H1 (cell line): Measurements from ENCODE around the gene PTPN12. TPM values are rescaled to one million over a fixed set of nuclear protein-coding genes. Genes with fewer than 3 reads are reported as not detected.

ENCODE experiments used
- CTCF ChIA-PET: fragments of 300-600 bp; sonication (Branson Sonifier 250); formaldehyde crosslinking; loops from one replicate; lab custom pipeline; 2021; ENCODE audit not compliant: partially characterized antibody; lab: Charles Lee
- POLR2A ChIA-PET: fragments of 300-600 bp; sonication (Branson Sonifier 250); formaldehyde crosslinking; loops from one replicate; lab custom pipeline; 2021; ENCODE audit warnings: inconsistent platforms; ENCODE audit not compliant: partially characterized antibody; lab: Charles Lee
- DNase-seq, 2 experiments: peaks; one replicate each; pipeline versions ENCODE4 v3.0.0 to v3.0.0-alpha.2; 2010 to 2022; ENCODE audit warnings: low spot score in 2 of 2, low read depth in 1 of 2, mixed read lengths in 1 of 2
- FAIRE-seq: peaks from 2 replicates; lab custom pipeline; 2011; peaks lifted over from hg19 to GRCh38; lab: Jason Lieb, UNC
- H2AFZ ChIP-seq: 2 replicates; pipeline ENCODE4 v1.8.1; 2012; ENCODE audit warnings: low read length, inconsistent platforms
- H2AK5ac ChIP-seq: 2 replicates; pipeline ENCODE4 v1.6.1; 2013; ENCODE audit warnings: low read depth, low read length
- H2BK120ac ChIP-seq: replicated peaks from 2 replicates; pipeline ENCODE3; 2013; ENCODE audit warnings: low read depth, low read length, inconsistent platforms
- H2BK12ac ChIP-seq: 2 replicates; pipeline ENCODE4 v1.6.1; 2013; ENCODE audit warnings: low read depth, low read length
- H2BK15ac ChIP-seq: 2 replicates; pipeline ENCODE4 v1.6.1; 2013; ENCODE audit warnings: low read length
- H2BK20ac ChIP-seq: 2 replicates; pipeline ENCODE4 v1.6.1; 2013; ENCODE audit warnings: low read length
- H2BK5ac ChIP-seq: 2 replicates; pipeline ENCODE4 v1.6.1; 2013; ENCODE audit warnings: low read depth, low read length
- H3K14ac ChIP-seq: 2 replicates; pipeline ENCODE4 v1.6.1; 2013; ENCODE audit warnings: inconsistent platforms; ENCODE audit not compliant: insufficient read length
- H3K18ac ChIP-seq: 2 replicates; pipeline ENCODE4 v1.6.1; 2013; ENCODE audit warnings: low read length; ENCODE audit errors: extremely low read depth
- H3K23ac ChIP-seq: 2 replicates; pipeline ENCODE4 v1.6.1; 2013; ENCODE audit warnings: inconsistent platforms; ENCODE audit not compliant: insufficient read length
- H3K23me2 ChIP-seq: 2 replicates; pipeline ENCODE4 v1.6.1; 2013; ENCODE audit warnings: low read depth, low read length
- H3K27ac ChIP-seq: 2 replicates; pipeline ENCODE4 v1.6.1; 2011; ENCODE audit warnings: low read depth, low read length, inconsistent platforms
- H3K27me3 ChIP-seq, 4 experiments: replicated peaks in 1 of 4; 1 replicate in 1 of 4; 2 replicates in 3 of 4; pipeline versions ENCODE4 v1.6.1 to v1.8.1; 2011 to 2013; ENCODE audit warnings: low read length in 3 of 4, mild to moderate bottlenecking in 3 of 4, inconsistent platforms in 2 of 4, mixed read lengths in 2 of 4, moderate library complexity in 1 of 4; ENCODE audit not compliant: control insufficient read depth in 3 of 4, insufficient read depth in 3 of 4; ENCODE audit errors: extremely low read depth in 1 of 4
- H3K36me3 ChIP-seq, 4 experiments: 2 replicates each; pipeline versions ENCODE4 v1.6.1 to v1.8.1; 2011 to 2013; ENCODE audit warnings: mild to moderate bottlenecking in 4 of 4, low read length in 3 of 4, moderate library complexity in 2 of 4, control low read depth in 1 of 4, inconsistent platforms in 1 of 4; ENCODE audit not compliant: insufficient read depth in 4 of 4, control insufficient read depth in 2 of 4
- H3K4ac ChIP-seq: replicated peaks from 2 replicates; pipeline ENCODE3; 2013; ENCODE audit warnings: low read length, low read depth, mixed read lengths, inconsistent platforms; ENCODE audit not compliant: insufficient read length
- H3K4me1 ChIP-seq, 4 experiments: replicated peaks in 1 of 4; 1 replicate in 1 of 4; 2 replicates in 3 of 4; pipeline versions ENCODE4 v1.6.1 to v1.8.1; 2011 to 2013; ENCODE audit warnings: low read length in 3 of 4, inconsistent platforms in 2 of 4, mixed read lengths in 1 of 4; ENCODE audit not compliant: insufficient read depth in 4 of 4, control insufficient read depth in 3 of 4
- H3K4me2 ChIP-seq, 2 experiments: 2 replicates each; pipeline versions ENCODE4 v1.6.1 to v1.8.1; 2011 to 2013; ENCODE audit warnings: low read depth in 2 of 2, low read length in 2 of 2, control low read depth in 1 of 2, inconsistent platforms in 1 of 2, mild to moderate bottlenecking in 1 of 2; ENCODE audit not compliant: insufficient read depth in 1 of 2
- H3K4me3 ChIP-seq, 4 experiments: fragments of 200-600, 300-600 bp in 1 of 4; sonication (generic), shearing (Covaris generic), sonication (Bioruptor Twin) in 1 of 4; 2 replicates each; pipeline versions ENCODE4 v1.5.1 to v1.8.1; 2011 to 2016; ENCODE audit warnings: low read length in 4 of 4, low read depth in 3 of 4, control low read depth in 2 of 4, inconsistent platforms in 2 of 4, mild to moderate bottlenecking in 2 of 4, mixed read lengths in 1 of 4, moderate library complexity in 1 of 4; ENCODE audit not compliant: insufficient read depth in 2 of 4; ENCODE audit errors: extremely low read depth in 1 of 4
- H3K56ac ChIP-seq: replicated peaks from 2 replicates; pipeline ENCODE3; 2013; ENCODE audit warnings: low read depth, mild to moderate bottlenecking, mixed read lengths, low read length, inconsistent platforms; ENCODE audit not compliant: insufficient read length
- H3K79me1 ChIP-seq: 2 replicates; pipeline ENCODE4 v1.6.1; 2013; ENCODE audit warnings: low read depth, low read length, control low read depth
- H3K79me2 ChIP-seq, 2 experiments: 2 replicates each; pipeline versions ENCODE4 v1.6.1 to v1.8.1; 2012 to 2013; ENCODE audit warnings: low read length in 2 of 2, mild to moderate bottlenecking in 2 of 2, inconsistent platforms in 1 of 2; ENCODE audit not compliant: insufficient read depth in 2 of 2, control insufficient read depth in 1 of 2
- H3K9ac ChIP-seq, 4 experiments: replicated peaks in 1 of 4; 1 replicate in 1 of 4; 2 replicates in 3 of 4; pipeline versions ENCODE4 v1.6.1 to v1.8.1; 2011 to 2013; ENCODE audit warnings: low read depth in 3 of 4, low read length in 3 of 4, control low read depth in 2 of 4, mild to moderate bottlenecking in 2 of 4, moderate library complexity in 2 of 4, inconsistent platforms in 1 of 4; ENCODE audit errors: extremely low read depth in 1 of 4
- H3K9me3 ChIP-seq, 2 experiments: 2 replicates each; pipeline versions ENCODE4 v1.6.1 to v1.8.1; 2012 to 2013; ENCODE audit warnings: mild to moderate bottlenecking in 2 of 2, moderate library complexity in 2 of 2, control low read depth in 1 of 2, inconsistent platforms in 1 of 2, low read depth in 1 of 2, low read length in 1 of 2, mixed read lengths in 1 of 2; ENCODE audit not compliant: insufficient read depth in 2 of 2
- H4K20me1 ChIP-seq, 2 experiments: replicated peaks in 1 of 2; 2 replicates each; pipeline versions ENCODE3 to v1.8.1; 2011 to 2013; ENCODE audit warnings: inconsistent platforms in 2 of 2, low read length in 2 of 2, mild to moderate bottlenecking in 1 of 2; ENCODE audit not compliant: insufficient read depth in 2 of 2, control insufficient read depth in 1 of 2
- H4K5ac ChIP-seq: 2 replicates; pipeline ENCODE4 v1.6.1; 2013; ENCODE audit warnings: low read length, low read depth, mixed read lengths, inconsistent platforms; ENCODE audit not compliant: insufficient read length
- H4K8ac ChIP-seq: 2 replicates; pipeline ENCODE4 v1.8.0; 2013; ENCODE audit warnings: mild to moderate bottlenecking, moderate library complexity, low read length, inconsistent platforms; ENCODE audit not compliant: insufficient read depth; ENCODE audit errors: extremely low read depth
- H4K91ac ChIP-seq: replicated peaks from 2 replicates; pipeline ENCODE3; 2013; ENCODE audit warnings: low read length, mixed read lengths, inconsistent platforms; ENCODE audit not compliant: insufficient read length
- CHD2 ChIP-seq: IDR thresholded peaks from 2 replicates; pipeline ENCODE4 v1.6.1; 2012; ENCODE audit warnings: low read length, improper control_type of control experiment
- RBBP5 ChIP-seq: IDR thresholded peaks from 2 replicates; pipeline ENCODE4 v1.7.1; 2012; ENCODE audit warnings: low read depth, mild to moderate bottlenecking, inconsistent platforms, low read length, moderate library complexity, borderline replicate concordance
- WGBS, 2 experiments: shearing (Covaris generic) in 1 of 2; methylation state at CpG; one replicate each; pipeline versions ENCODE4 v1.1.6 to v1.1.7; 2013 to 2015; ENCODE audit warnings: low lambda C conversion rate in 2 of 2, mixed read lengths in 2 of 2, inconsistent platforms in 1 of 2, low coverage in 1 of 2, missing lambda C conversion rate in 1 of 2; ENCODE audit not compliant: insufficient replicate concordance in 2 of 2, insufficient coverage in 1 of 2, insufficient read length in 1 of 2; ENCODE audit errors: extremely low coverage in 1 of 2, missing lambda C conversion rate in 1 of 2; 5-methylcytosine and 5-hydroxymethylcytosine counted together
- polyA plus RNA-seq, 7 experiments: library from polyadenylated mRNA; depleted of rRNA in 3 of 7; stranded (reverse) in 5 of 7; unstranded in 2 of 7; fragments of >200 nt in 5 of 7; fragments of 200-250 nt in 2 of 7; gene quantifications; 1 replicate in 5 of 7; 2 replicates in 1 of 7; 4 replicates in 1 of 7; pipeline versions ENCODE4 v1.2.1 to v1.2.3, GENCODE V29; 2011 to 2013; ENCODE audit warnings: missing spikeins in 2 of 7, mixed read lengths in 2 of 7
- total RNA-seq: library from RNA; stranded (reverse); fragmentation: NEBNext Ultra II Directional; extraction: Animal tissue kit (Norgen Biotek cat#: 25700); gene quantifications from 2 replicates; pipeline ENCODE4 v1.2.1, GENCODE V29; 2021

The PTPN12 gene
- total and polyA plus RNA-seq, 2 of the 8 experiments (the other 6 are each of a cell fraction or from before 2014, with no cell fraction given) = 39.7 to 132 TPM

DNA sequence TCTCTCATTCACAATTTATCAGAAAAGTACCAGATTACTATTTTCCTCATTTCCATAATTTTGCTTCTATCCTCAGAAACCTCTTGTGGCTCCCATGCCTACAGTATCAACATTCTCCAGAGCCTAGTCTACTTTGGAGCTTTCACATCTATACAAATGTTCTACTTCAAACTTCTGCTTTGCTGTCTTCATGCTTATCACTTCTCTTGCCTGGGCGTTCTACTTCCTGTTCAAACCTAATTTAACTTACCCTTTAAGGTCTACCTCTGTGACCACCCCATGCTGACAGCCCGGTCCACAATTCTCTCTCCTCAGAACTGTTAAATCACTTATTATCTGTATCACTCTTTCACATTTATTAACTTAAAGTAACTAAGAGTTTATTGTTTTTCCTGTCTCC, 6.1 kb upstream of the PTPN12 start:
- no peak overlapping the region for H2AFZ ChIP-seq
- H3K79me2 ChIP-seq = no peaks in the 10 kb centered on the region
- TF ChIP-seq RBBP5 (no peak), CHD2 (no peak)
- H3K79me1 ChIP-seq = no peaks in the 10 kb centered on the region
- CTCF ChIA-PET = no interaction called here
- no peak overlapping the region for H2BK12ac ChIP-seq
- H3K56ac ChIP-seq = no peak overlapping the region
- H3K4me2 ChIP-seq = no peak overlapping the region
- no peak overlapping the region for H4K91ac ChIP-seq
- no peak overlapping the region for H3K4me3 ChIP-seq
- H3K9me3 ChIP-seq = peaks cover 0 to 12% of the 10 kb centered on the region in 2 experiments; a peak in 1 of 4 replicates
- H3K27me3 ChIP-seq = no peaks in the 10 kb centered on the region
- H2BK15ac ChIP-seq = no peak overlapping the region
- no peak overlapping the region for H4K8ac ChIP-seq
- no peak overlapping the region for H3K14ac ChIP-seq
- H3K23ac ChIP-seq = no peak overlapping the region
- H3K18ac ChIP-seq = no peak overlapping the region
- H3K4ac ChIP-seq = no peak overlapping the region
- no peak overlapping the region for H3K27ac ChIP-seq
- no peak overlapping the region for H2AK5ac ChIP-seq
- H3K9ac ChIP-seq = no peak overlapping the region
- H4K20me1 ChIP-seq = peaks cover 0 to 1% of the 10 kb centered on the region in 2 experiments
- H4K5ac ChIP-seq = no peak overlapping the region
- no peaks in the 10 kb centered on the region; the same call in 1 of the 2 replicates for H3K23me2 ChIP-seq
- no peak overlapping the region for H2BK5ac ChIP-seq
- FAIRE-seq = no peak
- H3K4me1 ChIP-seq = no peaks in the 10 kb centered on the region
- POLR2A ChIA-PET = no interaction called here
- 86% methylated on average over 2 of the region's 2 CpGs; no CpG with 5 or more reads in 1 of the 2 experiments for WGBS, 2 experiments
- H2BK20ac ChIP-seq = no peak overlapping the region
- no peak for DNase-seq
- H3K36me3 ChIP-seq = no peaks in the 10 kb centered on the region
- H2BK120ac ChIP-seq = no peak overlapping the region
